BLaER1 treated with 17β-estradiol and CSF1 and Interleukin-3, amounts not matched to agents 10 nM and 100 nM (cell line): ENCODE measurements around the gene PLA2G4D.

ENCODE experiments used
- H3K27ac ChIP-seq, 11 experiments: shearing (Covaris generic); formaldehyde crosslinking; 2 replicates each; pipeline ENCODE4 v1.8.1; 2022
- H3K27me3 ChIP-seq, 11 experiments: shearing (Covaris generic); formaldehyde crosslinking; 2 replicates each; pipeline ENCODE4 v1.8.1; 2022
- H3K36me3 ChIP-seq, 11 experiments: shearing (Covaris generic); formaldehyde crosslinking; 2 replicates each; pipeline ENCODE4 v1.8.1; 2022
- H3K4me1 ChIP-seq, 10 experiments: shearing (Covaris generic); formaldehyde crosslinking; 2 replicates each; pipeline ENCODE4 v1.8.1; 2022
- H3K4me2 ChIP-seq, 11 experiments: shearing (Covaris generic); formaldehyde crosslinking; 2 replicates each; pipeline ENCODE4 v1.8.1; 2022
- H3K4me3 ChIP-seq, 10 experiments: shearing (Covaris generic); formaldehyde crosslinking; 2 replicates each; pipeline ENCODE4 v1.8.1; 2022
- H3K9ac ChIP-seq, 11 experiments: shearing (Covaris generic); formaldehyde crosslinking; 2 replicates each; pipeline ENCODE4 v1.8.1; 2022
- H3K9me3 ChIP-seq, 11 experiments: shearing (Covaris generic); formaldehyde crosslinking; replicated peaks in 1 of 11; 2 replicates each; pipeline ENCODE4 v1.8.1; 2022
- H4K20me1 ChIP-seq, 11 experiments: shearing (Covaris generic); formaldehyde crosslinking; 2 replicates each; pipeline ENCODE4 v1.8.1; 2022
- Cebpa-rat ChIP-seq, 11 experiments: shearing (Covaris generic); IDR thresholded peaks; 2 replicates each; pipeline ENCODE4 v1.8.1; 2022

PLA2G4D gene, protein sequence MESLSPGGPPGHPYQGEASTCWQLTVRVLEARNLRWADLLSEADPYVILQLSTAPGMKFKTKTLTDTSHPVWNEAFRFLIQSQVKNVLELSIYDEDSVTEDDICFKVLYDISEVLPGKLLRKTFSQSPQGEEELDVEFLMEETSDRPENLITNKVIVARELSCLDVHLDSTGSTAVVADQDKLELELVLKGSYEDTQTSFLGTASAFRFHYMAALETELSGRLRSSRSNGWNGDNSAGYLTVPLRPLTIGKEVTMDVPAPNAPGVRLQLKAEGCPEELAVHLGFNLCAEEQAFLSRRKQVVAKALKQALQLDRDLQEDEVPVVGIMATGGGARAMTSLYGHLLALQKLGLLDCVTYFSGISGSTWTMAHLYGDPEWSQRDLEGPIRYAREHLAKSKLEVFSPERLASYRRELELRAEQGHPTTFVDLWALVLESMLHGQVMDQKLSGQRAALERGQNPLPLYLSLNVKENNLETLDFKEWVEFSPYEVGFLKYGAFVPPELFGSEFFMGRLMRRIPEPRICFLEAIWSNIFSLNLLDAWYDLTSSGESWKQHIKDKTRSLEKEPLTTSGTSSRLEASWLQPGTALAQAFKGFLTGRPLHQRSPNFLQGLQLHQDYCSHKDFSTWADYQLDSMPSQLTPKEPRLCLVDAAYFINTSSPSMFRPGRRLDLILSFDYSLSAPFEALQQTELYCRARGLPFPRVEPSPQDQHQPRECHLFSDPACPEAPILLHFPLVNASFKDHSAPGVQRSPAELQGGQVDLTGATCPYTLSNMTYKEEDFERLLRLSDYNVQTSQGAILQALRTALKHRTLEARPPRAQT

DNA sequence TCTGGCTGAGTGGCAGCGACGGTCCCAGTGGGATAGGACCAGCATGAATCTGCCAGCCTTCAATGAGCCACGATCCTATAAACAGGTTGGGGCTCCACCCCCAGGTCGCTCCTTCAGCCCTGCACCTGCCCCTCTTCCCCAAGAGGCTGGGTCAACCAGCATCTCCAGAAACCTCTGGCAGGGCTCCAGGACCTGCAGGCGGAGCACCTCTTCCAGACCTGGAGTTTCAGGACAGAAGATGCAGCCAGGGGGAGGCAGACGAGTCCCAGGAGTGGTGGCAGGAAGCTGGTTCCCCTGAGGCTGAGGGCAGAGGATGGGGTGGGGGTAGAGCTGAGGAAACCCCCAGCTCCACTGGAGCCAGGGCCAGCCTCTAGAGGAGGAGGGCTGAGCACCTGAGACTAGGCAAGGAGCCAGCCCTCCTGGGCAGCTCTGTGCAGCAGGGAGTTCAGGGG, at the start of gene PLA2G4D:
TSS of gene PLA2G4D (minus strand) at position 51 of the 452 bp plus-strand sequence. CDS start 103 bp downstream, outside the sequence.
- peaks cover 0 to 5% (median 0%) of the 10 kb centered on the region in 11 experiments; a peak in 4 of 22 replicates for H4K20me1 ChIP-seq
- peak within 1 kb of the TSS; percentile 22 to 96 (median 89) for H3K4me2 ChIP-seq
- no peaks in the 10 kb centered on the region for H3K36me3 ChIP-seq
- peaks cover 23 to 50% (median 44%) of the 10 kb centered on the region in 10 experiments for H3K4me1 ChIP-seq
- H3K27ac ChIP-seq = 0 out of 22 replicates have a peak within 1 kb of the TSS, but pooled peaks of 1 of the 11 experiments have one; percentile 10
- peak within 1 kb of the TSS in 7 of 11 experiments; percentile 4 to 57 (median 26); a peak in 10 of 22 replicates for H3K9ac ChIP-seq
- peaks cover 0 to 8% (median 0%) of the 10 kb centered on the region in 11 experiments; a peak in 1 of 22 replicates for H3K27me3 ChIP-seq
- TF ChIP-seq Cebpa-rat (IDR thresholded peaks at IDR 0.05) = no peak
- H3K4me3 ChIP-seq = peak within 1 kb of the TSS in 2 of 10 experiments; percentile 3 to 15; a peak in 2 of 20 replicates
- H3K9me3 ChIP-seq = 0 out of 22 replicates have a peak, but pooled peaks cover 0 to 4% (median 0%) of the 10 kb centered on the region in 11 experiments

DNA sequence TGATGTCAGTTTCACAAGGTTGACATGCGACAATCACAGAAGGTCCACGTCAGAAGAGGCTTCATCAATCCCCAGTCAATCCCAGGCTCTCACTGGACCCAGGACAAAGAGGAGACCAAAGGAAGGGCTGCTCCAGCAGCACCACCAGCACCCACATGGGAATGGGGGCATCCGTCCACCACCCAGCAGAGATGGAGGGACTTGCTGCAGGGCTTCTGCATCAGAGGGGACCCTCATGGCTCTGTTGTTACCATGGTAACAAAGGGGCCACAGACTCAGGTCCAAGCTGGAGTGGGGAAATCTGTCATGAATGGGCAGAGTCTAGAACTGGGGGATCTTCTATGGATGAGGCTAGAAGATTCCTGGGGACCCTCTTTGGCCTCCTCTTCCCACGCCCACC, 49.0 kb upstream of the PLA2G4D start:
- no peak overlapping the region for H3K4me2 ChIP-seq
- TF ChIP-seq Cebpa-rat (IDR thresholded peaks at IDR 0.05) = no peak
- no peak overlapping the region for H3K4me3 ChIP-seq
- H3K9me3 ChIP-seq = no peaks in the 10 kb centered on the region
- H4K20me1 ChIP-seq = 0 out of 22 replicates have a peak, but pooled peaks cover 0 to 6% (median 0%) of the 10 kb centered on the region in 11 experiments
- no peaks in the 10 kb centered on the region for H3K27me3 ChIP-seq
- H3K4me1 ChIP-seq = no peaks in the 10 kb centered on the region
- H3K36me3 ChIP-seq = no peaks in the 10 kb centered on the region
- no peak overlapping the region for H3K9ac ChIP-seq
- H3K27ac ChIP-seq = no peak overlapping the region

DNA sequence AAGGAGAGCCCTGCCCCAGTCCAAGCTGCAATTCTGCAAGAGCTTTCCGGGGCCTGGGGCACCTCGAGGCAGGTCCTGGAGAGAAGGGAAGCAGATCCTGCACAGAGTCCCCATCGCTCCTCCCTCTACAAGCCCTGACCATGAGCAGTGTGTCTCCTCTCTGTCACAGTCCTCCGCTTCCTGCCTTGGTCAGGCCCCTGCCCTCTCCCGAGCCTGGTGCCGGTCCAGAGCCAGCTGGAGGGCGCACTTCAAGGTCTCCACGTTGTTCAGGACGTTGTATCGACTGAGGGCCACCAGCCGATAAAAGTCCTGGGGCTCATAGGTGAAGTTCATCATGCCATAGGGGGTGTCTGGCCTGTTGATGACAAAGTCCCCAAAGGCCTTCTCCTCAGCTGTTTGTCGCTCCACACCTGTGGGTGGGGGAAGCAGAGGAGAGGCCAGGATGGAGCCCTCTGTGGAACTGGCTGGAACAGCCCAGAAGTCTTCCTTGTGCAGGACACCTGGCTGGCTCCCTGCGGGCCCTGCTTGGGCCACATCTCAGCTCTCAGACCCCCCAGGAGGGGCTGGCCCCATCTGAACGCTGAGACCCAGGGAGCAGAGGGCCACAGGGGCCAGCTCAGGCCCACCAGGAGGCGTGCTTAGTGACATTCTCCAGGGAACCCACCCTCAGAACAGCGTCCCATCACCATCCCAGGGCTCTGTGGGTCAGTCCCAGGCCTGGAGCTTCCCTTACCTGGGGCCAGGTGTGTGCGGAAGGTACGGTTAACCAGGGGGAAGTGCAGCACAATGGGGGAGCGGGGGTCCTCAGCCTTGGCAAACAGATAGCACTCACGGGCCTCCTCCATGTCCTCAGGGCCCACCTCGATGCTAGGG, 47.7 kb upstream of the PLA2G4D start:
- no peak for TF ChIP-seq Cebpa-rat (IDR thresholded peaks at IDR 0.05)
- Histone ChIP-seq H3K4me3 (no peak overlapping the region), H3K4me2 (no peak overlapping the region), H4K20me1 (0 out of 22 replicates have a peak, but pooled peaks cover 0 to 6% (median 0%) of the 10 kb centered on the region in 11 experiments), H3K9me3 (no peaks in the 10 kb centered on the region), H3K9ac (no peak overlapping the region), H3K4me1 (no peaks in the 10 kb centered on the region), H3K27me3 (no peaks in the 10 kb centered on the region), H3K27ac (no peak overlapping the region), H3K36me3 (no peaks in the 10 kb centered on the region)

DNA sequence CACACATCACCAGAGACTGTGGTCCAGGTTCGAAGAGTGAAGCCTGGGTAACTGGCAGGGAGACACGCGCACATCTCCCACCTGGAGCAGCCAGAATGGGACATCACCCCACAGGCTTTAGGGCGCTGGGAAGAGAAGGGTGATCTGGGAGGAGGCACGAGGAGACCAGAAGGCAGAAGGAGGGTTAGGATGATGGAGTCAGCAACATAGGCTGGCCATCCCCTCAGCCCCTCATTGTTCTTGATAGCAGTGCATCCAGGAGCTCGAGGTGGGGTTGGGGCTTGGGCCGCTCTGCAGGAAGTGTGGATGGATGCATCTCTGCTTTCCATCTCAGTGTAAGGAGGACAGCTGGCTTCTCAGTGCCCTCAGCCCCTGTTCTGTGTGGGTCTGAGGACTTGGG, 46.9 kb upstream of the PLA2G4D start:
- Histone ChIP-seq H3K36me3 (no peaks in the 10 kb centered on the region), H3K4me2 (no peak overlapping the region), H3K9me3 (no peaks in the 10 kb centered on the region), H3K9ac (no peak overlapping the region), H3K27ac (no peak overlapping the region), H4K20me1 (0 out of 22 replicates have a peak, but pooled peaks cover 0 to 6% (median 0%) of the 10 kb centered on the region in 11 experiments), H3K27me3 (no peaks in the 10 kb centered on the region), H3K4me1 (no peaks in the 10 kb centered on the region), H3K4me3 (no peak overlapping the region)
- TF ChIP-seq Cebpa-rat (IDR thresholded peaks at IDR 0.05) = no peak

DNA sequence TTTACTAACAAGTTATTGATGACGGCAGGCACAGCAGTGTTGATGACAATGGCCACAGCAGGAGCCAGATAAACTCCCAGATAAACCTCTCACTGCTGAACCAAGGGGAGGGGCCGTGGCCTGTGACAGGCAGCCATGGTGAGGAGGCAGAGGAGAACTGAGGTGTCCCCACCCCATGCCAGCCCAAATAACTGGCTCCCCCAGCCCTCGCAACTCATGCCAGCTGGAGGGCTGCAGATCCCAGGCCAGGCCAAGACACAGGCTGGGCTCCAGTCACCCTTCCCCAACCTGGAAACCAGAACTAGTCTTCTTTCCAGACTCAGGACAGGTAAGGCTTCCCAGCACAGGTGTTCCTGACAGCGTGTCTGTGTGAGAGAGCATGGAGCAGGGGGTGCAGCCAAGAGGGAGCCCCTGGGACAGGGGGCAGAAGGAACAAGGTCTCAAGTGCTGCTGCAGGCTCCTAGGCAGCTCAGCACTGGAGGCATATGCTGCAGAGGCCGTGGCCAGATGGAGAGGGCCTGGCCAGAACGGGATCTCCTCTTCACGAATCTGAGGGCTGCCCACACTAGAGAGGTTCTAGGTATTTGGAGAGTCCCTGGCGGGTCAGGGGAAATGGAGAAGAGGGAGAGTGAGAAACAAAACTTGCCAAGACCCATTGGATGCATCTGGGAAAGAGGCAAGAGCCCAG, 46.2 kb upstream of the PLA2G4D start:
- Histone ChIP-seq H3K9ac (no peak overlapping the region), H3K4me1 (no peaks in the 10 kb centered on the region), H3K27ac (no peak overlapping the region), H3K36me3 (no peaks in the 10 kb centered on the region), H3K9me3 (no peaks in the 10 kb centered on the region), H3K27me3 (no peaks in the 10 kb centered on the region), H4K20me1 (0 out of 22 replicates have a peak, but pooled peaks cover 0 to 6% (median 0%) of the 10 kb centered on the region in 11 experiments), H3K4me2 (no peak overlapping the region), H3K4me3 (no peak overlapping the region)
- TF ChIP-seq Cebpa-rat (IDR thresholded peaks at IDR 0.05) = no peak

DNA sequence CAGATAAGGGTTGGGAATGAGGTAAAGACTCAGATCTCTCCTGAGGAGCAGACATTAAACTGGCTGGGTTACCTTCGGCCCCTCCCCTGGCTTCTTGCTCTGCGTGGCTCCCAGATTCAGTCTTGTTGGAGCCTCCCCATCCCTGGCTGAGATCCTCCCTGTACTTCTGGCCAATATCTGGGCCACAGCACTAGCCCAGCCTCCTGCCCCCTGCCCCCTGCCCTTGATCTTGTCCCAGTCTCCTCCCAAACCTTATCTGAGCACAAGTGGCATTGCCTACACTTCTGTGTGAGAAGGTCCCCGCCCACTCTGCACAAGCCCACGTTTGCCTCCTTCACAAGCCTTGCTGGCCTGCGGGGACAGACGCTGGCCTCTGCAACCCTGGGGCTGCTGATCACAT, 45.2 kb upstream of the PLA2G4D start:
- no peak for TF ChIP-seq Cebpa-rat (IDR thresholded peaks at IDR 0.05)
- H3K27me3 ChIP-seq = no peaks in the 10 kb centered on the region

DNA sequence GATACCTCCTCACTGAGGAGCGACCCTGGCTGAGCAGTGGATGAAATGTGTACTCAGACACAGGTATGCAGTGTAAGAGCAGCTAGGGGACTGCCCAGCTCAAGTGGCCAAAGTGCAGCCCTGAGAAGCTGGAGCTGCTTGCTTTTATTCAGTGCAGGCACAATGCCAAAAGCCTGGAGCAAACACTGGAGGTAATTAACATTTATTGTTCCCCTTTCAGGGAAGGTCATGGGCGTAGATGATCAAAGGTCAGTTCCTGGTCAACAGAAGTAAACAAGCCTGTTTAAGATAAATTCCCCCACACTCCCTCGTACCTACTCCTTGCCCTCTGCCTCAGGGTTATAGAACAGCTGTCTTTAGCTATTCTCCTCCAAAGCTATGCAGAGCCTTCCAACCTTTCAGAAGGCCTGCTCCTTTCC, 44.6 kb upstream of the PLA2G4D start:
- H4K20me1 ChIP-seq = 0 out of 22 replicates have a peak, but pooled peaks cover 0 to 6% (median 0%) of the 10 kb centered on the region in 11 experiments
- no peak overlapping the region for H3K4me3 ChIP-seq
- H3K9me3 ChIP-seq = no peaks in the 10 kb centered on the region
- H3K4me1 ChIP-seq = no peaks in the 10 kb centered on the region
- no peak overlapping the region for H3K9ac ChIP-seq
- H3K36me3 ChIP-seq = no peaks in the 10 kb centered on the region
- no peak overlapping the region for H3K27ac ChIP-seq
- no peak overlapping the region for H3K4me2 ChIP-seq
- TF ChIP-seq Cebpa-rat (IDR thresholded peaks at IDR 0.05) = no peak
- no peaks in the 10 kb centered on the region for H3K27me3 ChIP-seq

More for the DNA sequence above, 45.2 kb upstream of the PLA2G4D start:
- no peaks in the 10 kb centered on the region for H3K4me1 ChIP-seq
- no peak overlapping the region for H3K27ac ChIP-seq
- no peak overlapping the region for H3K4me3 ChIP-seq
- no peaks in the 10 kb centered on the region for H3K36me3 ChIP-seq
- no peak overlapping the region for H3K4me2 ChIP-seq
- no peaks in the 10 kb centered on the region for H3K9me3 ChIP-seq
- 0 out of 22 replicates have a peak, but pooled peaks cover 0 to 6% (median 0%) of the 10 kb centered on the region in 11 experiments for H4K20me1 ChIP-seq
- no peak overlapping the region for H3K9ac ChIP-seq

DNA sequence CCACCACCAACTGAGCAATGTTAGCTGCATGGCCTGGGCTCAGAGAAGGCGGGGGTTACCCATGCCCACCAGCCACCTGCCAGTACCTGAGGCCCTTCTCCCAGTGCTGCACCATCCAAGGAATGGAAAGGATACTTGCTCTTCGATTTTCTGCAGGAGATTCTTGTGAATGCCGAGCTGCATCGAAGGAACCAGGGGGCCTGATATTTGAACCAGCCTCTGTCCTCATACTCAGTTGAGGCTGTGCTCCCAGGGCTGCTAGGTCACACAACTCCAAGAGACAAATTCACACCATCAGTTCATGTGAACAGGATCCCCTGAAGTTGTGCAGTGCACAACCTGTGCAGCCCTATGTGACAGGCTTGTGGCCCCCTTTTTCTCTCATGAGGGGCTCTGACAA, 44.0 kb upstream of the PLA2G4D start:
- Histone ChIP-seq H3K4me1 (no peaks in the 10 kb centered on the region), H4K20me1 (0 out of 22 replicates have a peak, but pooled peaks cover 0 to 6% (median 0%) of the 10 kb centered on the region in 11 experiments), H3K27me3 (no peaks in the 10 kb centered on the region), H3K4me3 (no peak overlapping the region), H3K9me3 (no peaks in the 10 kb centered on the region), H3K36me3 (no peaks in the 10 kb centered on the region), H3K4me2 (no peak overlapping the region), H3K9ac (no peak overlapping the region), H3K27ac (no peak overlapping the region)
- TF ChIP-seq Cebpa-rat (IDR thresholded peaks at IDR 0.05) = no peak
